MM.1S (cell line): Measurements from ENCODE around the gene FRMD3.

Experiments
- EZH2 ChIP-seq: fragments of 300-600 bp; sonication (generic); optimal IDR thresholded peaks from 2 replicates; pipeline ENCODE3; 2017; ENCODE audit warnings: low read depth, mild to moderate bottlenecking, antibody characterized with exemption, low read length, mixed read lengths
- EZH2phosphoT487 ChIP-seq: fragments of 300-600 bp; sonication (generic); IDR thresholded peaks from 2 replicates; pipeline ENCODE4 v1.6.1; 2018; ENCODE audit warnings: antibody characterized with exemption, low read length
- TF ChIP-seq, protein P1 (sequence below): fragments of 300-600 bp; sonication (generic); IDR thresholded peaks from 2 replicates; pipeline ENCODE4 v1.5.1; 2016; ENCODE audit warnings: antibody characterized with exemption, low read length, mixed read lengths

DNA sequence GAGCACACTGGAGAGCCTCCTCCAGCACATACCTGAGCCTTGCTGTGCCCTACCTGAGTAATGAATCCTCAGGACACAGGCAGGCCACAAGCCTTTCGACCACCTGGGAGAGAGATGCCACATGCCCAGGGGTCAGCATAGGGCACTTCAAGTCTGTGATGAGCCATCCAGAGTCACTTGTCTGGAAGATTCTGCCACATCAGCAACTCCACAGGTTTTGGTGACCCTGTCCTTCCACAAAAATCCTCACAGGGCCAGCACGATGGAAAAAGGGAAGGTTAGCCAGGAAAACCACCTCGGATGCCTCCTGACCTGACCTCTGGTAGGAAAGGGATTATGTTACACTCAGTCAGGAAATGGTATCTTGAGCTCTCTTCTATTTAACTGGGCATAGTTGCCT lies 46.8 kb downstream of the FRMD3 start:
- TF ChIP-seq, protein P1, sequence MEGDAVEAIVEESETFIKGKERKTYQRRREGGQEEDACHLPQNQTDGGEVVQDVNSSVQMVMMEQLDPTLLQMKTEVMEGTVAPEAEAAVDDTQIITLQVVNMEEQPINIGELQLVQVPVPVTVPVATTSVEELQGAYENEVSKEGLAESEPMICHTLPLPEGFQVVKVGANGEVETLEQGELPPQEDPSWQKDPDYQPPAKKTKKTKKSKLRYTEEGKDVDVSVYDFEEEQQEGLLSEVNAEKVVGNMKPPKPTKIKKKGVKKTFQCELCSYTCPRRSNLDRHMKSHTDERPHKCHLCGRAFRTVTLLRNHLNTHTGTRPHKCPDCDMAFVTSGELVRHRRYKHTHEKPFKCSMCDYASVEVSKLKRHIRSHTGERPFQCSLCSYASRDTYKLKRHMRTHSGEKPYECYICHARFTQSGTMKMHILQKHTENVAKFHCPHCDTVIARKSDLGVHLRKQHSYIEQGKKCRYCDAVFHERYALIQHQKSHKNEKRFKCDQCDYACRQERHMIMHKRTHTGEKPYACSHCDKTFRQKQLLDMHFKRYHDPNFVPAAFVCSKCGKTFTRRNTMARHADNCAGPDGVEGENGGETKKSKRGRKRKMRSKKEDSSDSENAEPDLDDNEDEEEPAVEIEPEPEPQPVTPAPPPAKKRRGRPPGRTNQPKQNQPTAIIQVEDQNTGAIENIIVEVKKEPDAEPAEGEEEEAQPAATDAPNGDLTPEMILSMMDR = no peak
- no peak for TF ChIP-seq EZH2
- TF ChIP-seq EZH2phosphoT487 = no peak
